Body of pancreas (tissue), 4 donors: ENCODE results near the gene SH2D2A. TPM values are rescaled to one million over a fixed set of nuclear protein-coding genes. Genes with fewer than 3 reads are reported as not detected.

Source experiments
- ATAC-seq: fragments of 150-250 bp; one replicate; pipeline ENCODE4 v1.9.1; 2016
- DNase-seq, 4 donors: peaks; one replicate each; pipeline ENCODE4 v3.0.0-alpha.2; 2019
- H3K27ac ChIP-seq, 4 donors: fragments of 200-600 bp; sonication (generic); 1 replicate in 3 of 4; 2 replicates in 1 of 4; pipeline versions ENCODE4 v1.5.1 to v1.6.1; 2016 to 2019; ENCODE audit warnings: mild to moderate bottlenecking in 1 of 4, mixed read lengths in 1 of 4, moderate library complexity in 1 of 4
- H3K27me3 ChIP-seq, 2 donors: fragments of 200-600 bp; sonication (generic); one replicate each; pipeline ENCODE4 v1.6.0; 2016; ENCODE audit warnings: mild to moderate bottlenecking in 1 of 2
- H3K36me3 ChIP-seq, 2 donors: fragments of 200-600 bp; sonication (generic); replicated peaks in 1 of 2; 2 replicates each; pipeline ENCODE4 v1.5.1; 2016; ENCODE audit warnings: low read depth in 2 of 2; ENCODE audit not compliant: insufficient read depth in 1 of 2
- H3K4me1 ChIP-seq: fragments of 200-600 bp; sonication (generic); one replicate; pipeline ENCODE4 v1.6.0; 2016
- H3K4me3 ChIP-seq, 2 donors: fragments of 200-600 bp; sonication (generic); 1 replicate in 1 of 2; 2 replicates in 1 of 2; pipeline ENCODE4 v1.5.1; 2016 to 2019
- H3K9me3 ChIP-seq, 3 donors: fragments of 200-600 bp; sonication (generic); 1 replicate in 2 of 3; 2 replicates in 1 of 3; pipeline ENCODE4 v1.5.1; 2016
- CTCF ChIP-seq, 7 experiments: fragments of 450-650 bp in 4 of 7; fragments of 200-600 bp in 3 of 7; sonication (generic) in 3 of 7; IDR thresholded peaks; one replicate each; pipeline ENCODE4 v1.5.1; 2016 to 2019; ENCODE audit warnings: antibody characterized with exemption in 7 of 7
- POLR2A ChIP-seq, 3 donors: fragments of 450-650 bp; IDR thresholded peaks; one replicate each; pipeline ENCODE4 v1.6.1; 2016; ENCODE audit warnings: antibody characterized with exemption in 3 of 3, mild to moderate bottlenecking in 2 of 3
- WGBS, 2 donors: methylation state at CpG; one replicate each; pipeline ENCODE4 v1.1.5; 2017; 5-methylcytosine and 5-hydroxymethylcytosine counted together
- intact Hi-C: fragments of 100-400 bp; cut with DNase I; formaldehyde crosslinking; loops from one replicate; pipeline ENCODE4 v1.15.1; 2023
- total RNA-seq, 2 donors: library from RNA; depleted of rRNA; stranded (reverse); fragments of >200 nt; gene quantifications; one replicate each; pipeline ENCODE4 v1.1.0, GENCODE V29; 2016

Gene SH2D2A
- total RNA-seq, 2 donors from 2014 or later, result 0.99 TPM; not detected in 1

- peaks cover 3% of the 10 kb centered on the region for H3K4me1 ChIP-seq
- no peak overlapping the region for H3K27ac ChIP-seq
- H3K4me3 ChIP-seq, result no peak overlapping the region
- H3K27me3 ChIP-seq, result no peaks in the 10 kb centered on the region
- H3K9me3 ChIP-seq, result no peaks in the 10 kb centered on the region
- no peak for TF ChIP-seq CTCF (IDR thresholded peaks at IDR 0.05)
- no peak for TF ChIP-seq POLR2A (IDR thresholded peaks at IDR 0.05)
- ATAC-seq, result no peak
- H3K36me3 ChIP-seq, result no peaks in the 10 kb centered on the region
- 78 to 80% methylated on average over 16 of the region's 16 CpGs for WGBS, 2 donors
- intact Hi-C loops, result no loop called here
- no peak for DNase-seq
Observed at GRCh38 chr1:156808186-156809030, 8.2 kb downstream of the SH2D2A start.

- 85 to 89% methylated on average over 2 of the region's 2 CpGs for WGBS, 2 donors
- TF ChIP-seq CTCF (IDR thresholded peaks at IDR 0.05) (no peak), POLR2A (IDR thresholded peaks at IDR 0.05) (no peak)
- ATAC-seq (no peak), DNase-seq (no peak)
- no peaks in the 10 kb centered on the region for H3K9me3 ChIP-seq
- intact Hi-C loops, result no loop called here
- no peak overlapping the region for H3K4me3 ChIP-seq
- H3K36me3 ChIP-seq, result no peaks in the 10 kb centered on the region
- no peaks in the 10 kb centered on the region for H3K27me3 ChIP-seq
- no peak overlapping the region for H3K27ac ChIP-seq
- no peaks in the 10 kb centered on the region for H3K4me1 ChIP-seq
Observed at GRCh38 chr1:156807627-156808026, 9.0 kb downstream of the SH2D2A start.

- intact Hi-C loops, result no loop called here
- H3K4me3 ChIP-seq, result no peak overlapping the region
- peak overlapping the region in 1 of 4 donors; percentile 32 for H3K27ac ChIP-seq
- no peaks in the 10 kb centered on the region for H3K27me3 ChIP-seq
- no peak for TF ChIP-seq CTCF (IDR thresholded peaks at IDR 0.05)
- TF ChIP-seq POLR2A (IDR thresholded peaks at IDR 0.05), result no peak
- H3K4me1 ChIP-seq, result no peaks in the 10 kb centered on the region
- WGBS, 2 donors, result 69 to 75% methylated on average over 5 to 7 of the region's 7 CpGs
- DNase-seq, result no peak
- H3K9me3 ChIP-seq, result no peaks in the 10 kb centered on the region
- H3K36me3 ChIP-seq, result no peaks in the 10 kb centered on the region
- no peak for ATAC-seq
Observed at GRCh38 chr1:156806512-156807440, 9.9 kb downstream of the SH2D2A start.

- TF ChIP-seq POLR2A (IDR thresholded peaks at IDR 0.05), result no peak
- TF ChIP-seq CTCF (IDR thresholded peaks at IDR 0.05), result no peak
- DNase-seq (peak in 3 of 4 donors; percentile 25 to 50 (median 36)), ATAC-seq (no peak)
- 92 to 100% methylated on average over 1 to 3 of the region's 3 CpGs for WGBS, 2 donors
- intact Hi-C loops, result no loop called here
- Histone ChIP-seq H3K27me3 (no peaks in the 10 kb centered on the region), H3K36me3 (no peaks in the 10 kb centered on the region), H3K4me3 (no peak overlapping the region), H3K27ac (peak overlapping the region in 1 of 4 donors; percentile 32), H3K4me1 (no peaks in the 10 kb centered on the region), H3K9me3 (no peaks in the 10 kb centered on the region)
Observed at GRCh38 chr1:156805766-156806511, 10.7 kb downstream of the SH2D2A start.
